Islet precursor cell (in vitro differentiated cells): Measurements from ENCODE around the gene PTGIS.

Experiments used
- DNase-seq: peaks from one replicate; pipeline ENCODE4 v3.0.0-alpha.2; 2018

PTGIS gene

GRCh38 chr20:49578436-49578835 lies 10.5 kb upstream of the PTGIS start:
- no peak for DNase-seq

GRCh38 chr20:49575551-49576060 lies 7.7 kb upstream of the PTGIS start:
- DNase-seq, result no peak

GRCh38 chr20:49573900-49574416 lies 6.0 kb upstream of the PTGIS start:
- DNase-seq, result no peak

GRCh38 chr20:49572857-49573256 lies 4.9 kb upstream of the PTGIS start:
- no peak for DNase-seq

GRCh38 chr20:49571553-49571835 lies 3.6 kb upstream of the PTGIS start:
- DNase-seq, result no peak

GRCh38 chr20:49570828-49571552 lies 3.1 kb upstream of the PTGIS start:
- DNase-seq, result no peak

GRCh38 chr20:49570161-49570827 lies 2.4 kb upstream of the PTGIS start:
- DNase-seq, result peak; percentile 17

- DNase-seq, result peak; percentile 47
Observed at GRCh38 chr20:49569411-49570115, 1.6 kb upstream of the PTGIS start.

- DNase-seq, result peak; percentile 78
Observed at GRCh38 chr20:49568278-49569151, 578 bp upstream of the PTGIS start.

- DNase-seq, result peak; percentile 24
Observed at GRCh38 chr20:49566401-49567364, 1.3 kb downstream of the PTGIS start.

GRCh38 chr20:49564991-49565390 lies 2.9 kb downstream of the PTGIS start:
- DNase-seq, result peak; percentile 4

- DNase-seq, result peak; percentile 39
Observed at GRCh38 chr20:49563015-49563980, 4.6 kb downstream of the PTGIS start.

GRCh38 chr20:49562311-49563014 lies 5.5 kb downstream of the PTGIS start:
- DNase-seq, result peak; percentile 92

- no peak for DNase-seq
Observed at GRCh38 chr20:49561806-49562205, 6.1 kb downstream of the PTGIS start.

- DNase-seq, result peak; percentile 41
Observed at GRCh38 chr20:49561256-49561655, 6.7 kb downstream of the PTGIS start.

GRCh38 chr20:49560646-49561045 lies 7.3 kb downstream of the PTGIS start:
- DNase-seq, result peak; percentile 35

- DNase-seq, result peak; percentile 6
Observed at GRCh38 chr20:49560186-49560585, 7.8 kb downstream of the PTGIS start.

GRCh38 chr20:49559411-49560081 lies 8.4 kb downstream of the PTGIS start:
- DNase-seq, result peak; percentile 28

GRCh38 chr20:49558826-49559225 lies 9.1 kb downstream of the PTGIS start:
- no peak for DNase-seq
